Activated gamma-delta T cell treated with Interleukin-2 at 50 U/mL for 16 hours (primary cell): ENCODE results near the gene FRY.

Experiments used
- DNase-seq: peaks from one replicate; pipeline ENCODE4 v3.0.0-alpha.2; 2020

Gene FRY

DNA sequence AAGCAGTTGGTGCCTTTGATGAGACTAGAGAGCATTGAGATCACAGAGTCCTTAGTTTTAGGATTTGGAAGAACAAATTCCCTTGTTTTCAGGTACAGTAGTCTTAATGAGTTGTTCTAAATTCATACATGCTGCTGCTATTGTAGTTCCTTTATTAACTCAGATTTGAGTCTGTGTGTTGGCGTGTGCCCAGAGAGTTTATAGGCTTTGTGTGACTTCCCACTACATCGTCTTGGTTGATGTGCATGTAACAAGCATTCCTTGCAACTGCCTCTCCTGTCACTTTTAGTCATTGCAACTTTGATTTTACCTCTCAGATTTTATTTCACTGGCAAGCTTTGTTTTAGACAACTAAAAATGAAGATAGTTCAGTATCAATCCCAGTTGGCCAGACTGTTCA lies 148.1 kb downstream of the FRY start:
- no peak for DNase-seq

DNA sequence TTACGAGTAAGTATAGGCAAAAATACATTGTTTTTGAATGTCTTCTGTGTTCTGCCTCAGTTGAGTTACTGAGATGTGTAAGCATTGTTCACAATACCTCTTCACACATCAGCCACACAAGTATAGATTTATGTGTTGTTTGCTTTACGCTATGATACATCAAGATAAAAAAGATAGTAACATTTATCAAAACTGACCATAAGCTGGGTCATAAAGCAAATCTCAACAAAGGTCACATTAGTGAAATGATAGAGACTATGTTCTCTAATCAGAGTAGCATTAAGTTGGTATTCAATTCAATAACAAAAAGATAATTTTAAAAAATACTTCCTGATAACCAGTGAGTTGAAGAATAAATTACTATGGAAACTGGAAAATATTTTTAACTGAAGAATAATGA lies 156.1 kb downstream of the FRY start:
- DNase-seq, result no peak

DNA sequence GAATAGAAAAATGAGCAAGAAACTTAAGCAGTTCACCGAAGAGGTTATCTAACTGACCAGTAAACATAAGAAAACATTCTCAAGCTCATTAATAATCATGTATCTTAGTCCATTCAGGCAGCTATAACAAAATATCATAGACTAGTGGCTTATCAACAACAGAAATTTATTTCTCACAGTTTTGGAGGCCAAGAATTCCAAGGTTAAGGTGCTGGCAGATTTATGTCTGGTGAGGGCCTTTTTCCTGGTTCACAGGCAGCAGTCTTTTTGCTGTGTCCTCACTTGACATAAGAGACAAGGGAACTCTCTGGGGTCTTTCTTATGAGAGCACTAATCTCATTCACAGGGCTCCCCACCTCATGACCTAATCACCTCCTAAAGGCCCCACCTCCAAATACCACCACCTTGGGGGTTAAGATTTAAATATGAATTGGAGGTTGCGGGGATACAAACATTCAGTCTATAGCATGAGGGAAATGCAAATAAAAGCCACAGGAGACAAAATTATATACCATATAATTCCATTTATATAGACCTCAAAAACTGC lies 160.0 kb downstream of the FRY start:
- DNase-seq, result no peak

DNA sequence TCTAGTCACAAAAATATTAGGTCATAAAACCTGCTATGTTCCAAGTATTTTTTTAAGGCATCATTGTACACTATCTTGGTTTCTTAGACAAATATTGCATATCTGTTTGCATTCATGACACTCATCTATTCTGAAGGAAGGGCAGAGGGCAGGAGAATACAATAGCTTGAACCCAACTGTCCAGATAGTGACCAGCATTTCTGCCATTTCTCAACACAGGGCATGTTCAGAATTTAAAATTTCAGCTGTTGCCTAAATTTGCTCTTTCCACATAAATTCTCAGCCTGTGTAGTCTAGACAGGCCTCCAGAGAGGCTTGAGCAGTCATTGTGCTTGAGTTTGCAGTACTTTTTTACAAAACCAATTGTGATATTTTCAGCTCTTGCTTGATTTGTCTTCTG lies 164.1 kb downstream of the FRY start:
- DNase-seq, result no peak

DNA sequence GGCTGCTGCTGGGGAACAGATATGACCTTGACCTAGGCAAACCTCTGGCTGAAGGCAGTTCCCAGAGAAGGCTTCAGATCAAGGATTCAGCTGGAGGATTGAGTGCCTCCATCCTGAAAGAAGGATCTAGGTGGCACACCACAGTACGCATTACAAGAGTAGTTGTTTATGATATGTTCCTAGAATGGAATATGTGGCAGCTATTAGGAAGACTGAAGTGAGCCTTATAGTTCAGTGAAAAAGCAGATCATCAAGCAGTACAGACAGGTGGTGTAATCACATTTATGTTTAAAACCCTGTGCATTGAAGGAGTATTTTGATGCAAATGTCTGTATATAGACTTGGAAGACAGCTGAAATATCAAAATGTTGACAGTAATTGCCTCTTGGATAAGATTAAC lies 167.6 kb downstream of the FRY start:
- DNase-seq, result no peak

DNA sequence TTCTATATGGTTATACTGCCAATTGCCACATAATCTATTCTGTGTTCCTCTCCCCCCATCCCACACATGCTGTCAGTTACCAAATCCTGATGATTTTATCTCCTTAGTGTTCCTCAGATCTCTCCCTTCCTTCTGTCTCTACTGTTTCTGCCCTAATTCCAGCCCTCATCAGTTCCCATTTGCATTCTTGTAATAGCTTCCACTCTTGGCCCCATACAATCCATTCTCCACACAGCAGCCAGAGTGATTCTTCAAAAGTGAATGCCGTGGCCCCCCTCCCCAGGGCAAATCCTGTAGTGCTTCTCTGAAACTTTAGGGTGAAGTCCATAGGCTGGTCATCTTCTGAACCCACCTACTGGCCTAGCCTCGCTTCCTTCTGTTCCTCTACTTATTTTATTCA lies 169.2 kb downstream of the FRY start:
- no peak for DNase-seq

DNA sequence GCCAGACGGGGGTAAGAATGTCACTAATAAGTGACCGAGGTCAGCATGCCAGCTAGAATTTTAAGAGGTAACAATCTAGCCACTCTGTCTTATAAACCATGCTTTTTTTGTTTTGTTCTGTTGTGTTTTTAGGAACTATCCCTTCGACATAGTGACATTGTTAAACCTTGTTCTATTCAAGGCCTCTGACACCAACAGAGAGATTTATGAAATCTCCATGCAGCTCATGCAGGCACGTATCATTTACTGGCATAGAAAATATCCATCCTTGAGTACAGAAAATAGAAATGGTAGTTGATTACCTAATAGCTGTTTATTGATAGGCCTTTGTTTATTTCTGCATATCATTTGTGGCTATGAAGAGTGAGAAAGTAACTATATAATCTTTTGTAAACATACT lies 170.2 kb downstream of the FRY start:
- DNase-seq, result no peak

DNA sequence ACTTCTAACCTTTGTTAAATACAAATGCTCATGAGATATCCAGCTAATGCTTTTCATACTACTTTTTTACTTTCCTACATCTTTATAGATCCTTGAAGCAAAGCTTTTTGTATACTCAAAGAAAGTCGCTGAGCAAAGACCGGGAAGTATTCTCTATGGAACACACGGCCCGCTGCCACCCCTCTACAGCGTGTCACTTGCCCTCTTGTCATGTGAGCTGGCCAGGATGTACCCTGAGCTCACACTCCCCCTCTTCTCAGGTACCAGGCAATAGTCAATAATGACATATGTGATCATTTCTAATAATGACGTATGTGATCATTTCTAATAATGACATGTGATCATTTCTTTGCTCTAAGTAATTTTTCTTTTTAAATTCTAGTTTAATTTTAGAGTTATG lies 170.7 kb downstream of the FRY start:
- DNase-seq, result no peak

DNA sequence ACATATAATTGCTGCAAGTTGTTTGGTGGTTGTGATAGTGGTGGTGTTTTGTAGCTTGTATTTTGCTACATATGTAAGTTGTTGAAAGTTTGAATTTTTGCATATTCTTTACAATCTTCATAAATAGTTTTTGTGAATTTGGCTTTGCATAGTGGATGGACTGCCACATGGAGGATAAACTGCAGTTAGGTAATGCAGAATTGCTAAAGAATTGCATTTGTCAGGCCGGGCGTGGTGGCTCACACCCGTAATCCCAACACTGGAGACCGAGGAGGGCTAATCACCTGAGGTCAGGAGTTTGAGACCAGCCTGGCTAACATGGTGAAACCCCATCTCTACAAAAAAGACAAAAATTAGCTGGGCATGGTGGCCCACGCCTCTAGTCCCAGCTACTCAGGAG lies 171.6 kb downstream of the FRY start:
- DNase-seq, result no peak

DNA sequence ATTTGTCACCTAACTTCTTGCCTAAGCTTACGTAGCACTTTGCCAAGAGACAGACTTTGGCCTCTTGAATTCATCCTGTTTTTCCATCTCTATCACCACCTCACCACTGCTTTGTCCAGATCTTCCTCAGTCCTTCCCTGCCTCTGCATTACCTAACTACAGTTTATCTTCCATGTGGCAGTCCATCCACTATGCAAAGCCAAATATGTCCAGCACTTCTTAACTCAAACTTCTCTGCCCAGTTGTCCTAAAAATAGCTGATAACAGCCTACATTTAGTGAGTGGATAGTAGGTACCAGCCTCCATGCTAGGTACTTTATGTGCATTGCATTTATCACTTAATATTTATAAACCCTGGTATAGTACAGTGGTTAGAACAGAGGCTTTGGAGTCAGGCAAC lies 172.2 kb downstream of the FRY start:
- DNase-seq, result no peak

DNA sequence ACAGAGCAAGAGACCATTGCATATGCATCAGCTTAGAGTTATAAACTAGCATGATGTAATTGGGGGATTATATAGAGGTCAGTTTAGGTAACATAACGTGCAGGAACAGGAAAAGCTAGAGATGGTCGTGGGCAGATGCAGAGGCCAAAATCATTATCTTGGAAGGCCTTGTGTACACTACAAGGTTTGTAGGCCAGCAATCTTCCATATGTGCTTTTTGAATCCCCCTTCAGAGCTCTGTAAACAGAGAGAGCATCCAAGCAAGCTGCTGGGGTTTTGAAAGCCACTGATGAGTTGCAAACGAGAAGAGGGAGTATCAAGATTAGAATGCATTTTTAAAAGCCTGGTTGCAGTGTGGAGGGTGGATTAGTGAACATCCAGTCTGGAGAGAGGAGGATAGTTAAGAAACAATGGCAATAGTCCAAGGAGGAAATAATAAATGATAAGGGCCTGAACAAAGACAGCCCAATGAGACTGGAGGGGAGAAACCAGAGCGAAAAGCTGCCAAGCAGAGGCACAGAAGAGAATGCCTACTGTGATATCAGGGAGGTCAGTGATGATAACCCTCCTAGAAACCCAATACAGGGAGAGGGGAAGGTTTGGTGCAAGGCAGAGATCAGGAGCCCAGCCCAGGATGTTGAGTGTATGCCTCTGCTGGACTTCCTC lies 174.0 kb downstream of the FRY start:
- DNase-seq, result no peak

DNA sequence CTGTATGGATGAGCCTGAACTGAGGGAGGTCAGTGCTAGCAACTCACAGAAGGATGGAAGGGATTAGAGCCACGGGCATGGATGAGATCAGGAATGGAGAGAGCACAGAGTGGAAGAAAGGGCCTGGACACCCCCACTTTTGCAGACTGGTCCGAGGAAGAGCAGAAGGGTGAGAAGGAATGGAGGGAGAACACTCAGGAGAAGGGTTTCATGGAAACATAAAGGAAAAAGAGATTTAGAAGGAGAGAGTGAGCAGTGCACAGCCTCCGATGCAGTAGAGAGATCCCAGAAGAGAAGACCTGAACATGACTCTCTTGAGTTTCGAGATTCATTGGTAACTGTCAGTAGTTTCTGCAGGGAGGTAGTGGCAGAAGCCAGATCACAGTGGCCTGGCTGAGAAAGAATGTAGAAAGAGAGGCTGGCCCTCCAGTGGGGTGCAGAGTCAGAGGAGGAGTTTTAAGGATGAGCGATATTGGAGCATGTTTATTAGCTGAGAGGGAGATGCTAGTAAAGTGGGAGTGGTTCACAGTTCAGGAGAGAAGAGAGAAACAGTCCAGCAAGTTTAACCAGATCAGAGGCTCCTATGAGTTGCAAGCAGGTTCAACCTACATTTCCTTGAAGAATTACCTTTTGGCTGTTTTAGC lies 174.6 kb downstream of the FRY start:
- no peak for DNase-seq

DNA sequence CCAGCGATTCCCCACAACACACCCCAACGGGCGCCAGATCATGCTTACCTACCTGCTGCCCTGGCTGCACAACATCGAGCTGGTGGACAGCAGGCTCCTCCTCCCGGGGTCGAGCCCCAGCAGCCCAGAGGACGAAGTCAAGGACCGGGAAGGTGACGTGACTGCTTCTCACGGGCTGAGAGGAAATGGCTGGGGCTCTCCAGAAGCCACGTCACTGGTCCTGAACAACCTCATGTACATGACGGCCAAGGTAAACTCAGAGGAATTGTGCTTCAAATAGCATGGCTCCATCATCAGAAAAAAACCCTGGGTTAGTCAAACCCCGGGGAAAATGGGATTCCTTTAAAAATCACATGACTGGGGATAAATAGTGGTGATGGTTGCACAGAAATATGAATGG lies 177.3 kb downstream of the FRY start:
- DNase-seq, result no peak

DNA sequence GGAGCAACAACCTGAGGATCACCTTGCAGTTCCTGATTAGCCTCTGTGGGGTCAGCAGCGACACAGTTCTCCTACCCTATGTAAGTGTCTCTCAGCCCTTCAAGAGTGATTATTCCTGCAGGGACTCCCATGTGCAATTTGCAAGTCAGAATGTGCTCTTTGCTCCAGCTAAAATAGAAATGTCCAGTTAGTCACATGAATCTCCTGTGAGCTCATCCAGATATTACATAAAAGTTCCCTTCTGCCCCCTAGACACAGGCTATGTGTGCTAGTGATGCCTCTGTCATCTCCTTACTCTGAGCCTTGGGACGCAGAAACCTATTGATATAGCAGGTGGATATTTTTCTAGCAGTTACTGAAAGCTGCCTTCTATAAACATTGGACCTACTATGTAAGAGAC lies 178.1 kb downstream of the FRY start:
- DNase-seq, result no peak

DNA sequence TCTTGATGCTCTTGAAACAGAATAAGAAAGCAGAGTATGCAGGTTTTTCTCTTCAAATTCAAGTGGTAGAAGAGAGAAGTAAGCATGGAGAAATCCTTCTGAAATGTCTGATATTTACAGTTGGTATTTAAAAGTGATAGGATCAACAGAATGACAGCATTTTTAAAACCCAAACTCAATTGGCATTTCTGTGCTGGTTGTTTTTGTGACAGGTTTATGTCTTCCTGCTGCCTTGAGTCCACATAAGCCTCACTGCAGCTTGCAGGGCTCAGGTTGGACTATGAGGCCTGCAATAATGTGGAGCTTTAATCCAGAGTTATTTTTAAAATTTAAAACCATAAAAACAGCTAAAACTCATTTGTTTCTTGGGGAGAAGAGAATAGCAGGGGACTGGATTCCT lies 178.5 kb downstream of the FRY start:
- DNase-seq, result no peak

DNA sequence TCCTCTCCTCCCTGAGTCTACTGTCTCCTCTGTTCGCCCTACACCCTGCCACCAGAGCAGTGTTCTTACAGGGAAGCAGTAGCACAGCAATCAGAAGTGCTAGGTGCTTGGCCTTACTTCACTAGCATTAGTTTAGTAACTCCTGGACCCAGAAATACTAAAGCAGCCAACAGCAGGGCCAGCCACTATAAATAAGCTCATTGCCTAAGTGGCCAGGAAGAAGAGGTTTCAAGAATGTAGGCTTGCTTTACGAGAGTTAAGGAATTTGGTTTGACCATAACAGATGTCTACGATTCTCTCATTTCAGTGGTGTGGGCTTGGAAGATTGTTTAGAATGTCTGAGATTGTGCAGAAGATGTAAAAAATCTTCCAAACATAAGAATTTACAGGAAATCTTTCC lies 180.2 kb downstream of the FRY start:
- no peak for DNase-seq

DNA sequence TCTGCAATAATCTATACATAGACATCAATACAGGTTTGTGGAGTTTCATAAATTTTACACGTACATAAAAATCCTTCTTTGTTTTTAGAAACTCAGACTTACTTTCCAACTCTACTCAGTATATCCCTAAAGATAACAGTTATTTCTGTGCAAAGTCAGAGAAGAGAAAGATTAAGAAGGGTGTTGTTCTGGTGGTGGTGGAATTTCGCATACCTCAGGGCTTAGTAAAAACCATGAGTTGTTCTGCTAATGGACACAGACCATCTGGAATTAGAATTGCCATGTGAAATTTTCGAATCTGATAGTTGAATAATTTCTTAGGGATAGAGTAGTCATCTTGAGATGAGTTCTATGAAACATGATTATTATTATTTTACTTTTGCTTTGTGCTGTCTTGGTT lies 180.8 kb downstream of the FRY start:
- no peak for DNase-seq

DNA sequence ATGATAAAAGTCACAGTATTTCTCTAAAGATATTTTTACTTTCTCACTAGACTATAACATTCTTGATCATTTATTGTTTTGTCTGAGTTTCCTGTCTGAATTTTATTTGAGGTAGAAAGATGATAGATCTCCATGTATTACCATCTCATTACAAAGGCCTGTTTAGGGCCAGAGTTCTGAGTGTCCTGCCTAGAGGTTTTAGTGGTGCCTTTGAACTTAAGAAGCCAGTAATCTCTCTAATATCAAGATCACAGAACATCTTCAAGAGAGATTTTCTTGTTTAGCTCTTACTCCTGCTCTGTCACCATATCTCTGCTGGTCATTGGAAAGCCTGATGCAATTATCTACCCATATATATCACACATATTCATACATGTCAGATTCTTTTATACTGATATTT lies 182.1 kb downstream of the FRY start:
- no peak for DNase-seq

DNA sequence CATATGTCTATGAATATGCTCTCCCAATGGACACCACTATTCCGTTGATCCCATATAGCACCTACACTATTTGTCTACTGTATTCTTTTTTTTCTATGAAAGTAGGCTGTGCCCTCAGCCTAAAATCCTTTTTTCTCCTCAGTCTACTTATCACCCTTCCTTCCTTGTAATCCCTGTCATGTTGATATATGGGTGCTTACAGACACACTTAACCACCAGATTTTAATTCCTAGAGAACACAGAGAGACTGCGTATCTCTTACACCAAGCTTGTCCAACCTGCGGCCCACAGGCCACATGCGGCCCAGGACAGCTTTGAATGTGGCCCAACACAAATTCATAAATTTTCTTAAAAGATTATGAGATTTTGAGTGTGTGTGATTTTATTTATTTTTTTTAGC lies 182.5 kb downstream of the FRY start:
- DNase-seq, result no peak

DNA sequence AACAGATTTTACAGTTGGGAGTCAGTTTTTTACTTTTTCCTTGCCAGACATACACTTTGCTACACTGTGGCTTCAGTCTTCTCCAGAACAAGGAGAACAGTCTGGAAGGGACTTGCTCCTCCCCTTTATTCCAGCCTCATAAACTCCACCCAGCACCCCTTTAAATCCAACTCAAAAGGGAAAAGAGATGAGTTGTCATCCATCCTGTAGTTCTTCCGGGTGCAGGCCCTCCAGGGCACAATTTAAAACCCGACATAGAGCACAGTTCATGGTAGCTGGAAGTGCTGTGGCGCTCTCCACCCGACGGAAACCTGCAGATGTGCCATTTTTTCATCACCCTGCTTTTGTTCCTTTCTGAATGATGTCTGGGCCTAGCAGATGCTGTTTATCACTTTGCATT lies 184.7 kb downstream of the FRY start:
- DNase-seq, result no peak

DNA sequence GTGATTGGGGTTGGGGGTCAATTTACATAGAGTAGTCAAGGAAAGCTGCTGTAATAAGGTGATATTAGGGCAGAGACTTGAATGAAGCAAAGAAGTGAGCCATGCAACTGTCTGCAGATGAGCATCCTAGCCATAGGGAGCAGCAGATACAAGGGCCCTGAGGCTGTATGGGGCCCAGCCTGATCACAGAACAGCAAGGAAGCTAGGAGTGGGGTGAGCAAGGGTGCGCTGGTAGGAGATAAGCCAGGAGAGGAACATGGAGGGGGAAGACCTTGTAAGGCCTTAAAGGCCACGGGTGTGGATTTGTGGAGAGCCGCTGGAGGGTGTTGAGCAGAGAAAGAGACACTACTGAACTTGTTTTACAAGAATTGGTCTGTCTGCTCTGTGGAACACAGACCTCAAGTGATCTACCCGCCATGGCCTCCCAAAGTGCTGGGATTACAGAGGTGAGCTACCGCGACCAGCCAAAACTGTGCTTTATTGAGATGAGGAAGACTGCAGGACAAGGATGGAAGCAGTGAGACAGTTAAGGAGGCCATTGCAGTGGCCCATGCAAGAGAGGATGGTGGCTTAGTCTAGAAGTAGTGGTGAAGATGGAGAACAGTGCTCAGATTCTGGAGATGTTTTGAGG lies 190.6 kb downstream of the FRY start:
- DNase-seq, result no peak

DNA sequence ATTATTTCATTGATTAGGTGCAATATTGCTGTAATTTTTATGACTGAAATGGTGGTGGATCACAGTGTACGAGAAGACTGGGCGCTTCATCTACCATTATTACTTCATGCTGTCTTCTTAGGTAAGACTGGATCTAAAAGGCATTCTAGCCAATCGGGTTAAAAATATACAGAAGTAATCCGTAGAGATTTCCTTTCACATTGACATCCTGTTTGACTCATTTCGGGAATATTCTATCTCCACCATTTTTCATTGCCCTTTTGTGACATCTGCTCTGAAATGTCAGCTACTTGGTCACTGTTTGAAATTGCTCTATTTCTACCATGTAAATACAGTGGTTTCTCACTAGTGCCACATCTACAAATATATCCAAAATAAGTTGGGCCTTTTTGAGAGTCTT lies 193.3 kb downstream of the FRY start:
- DNase-seq, result no peak

DNA sequence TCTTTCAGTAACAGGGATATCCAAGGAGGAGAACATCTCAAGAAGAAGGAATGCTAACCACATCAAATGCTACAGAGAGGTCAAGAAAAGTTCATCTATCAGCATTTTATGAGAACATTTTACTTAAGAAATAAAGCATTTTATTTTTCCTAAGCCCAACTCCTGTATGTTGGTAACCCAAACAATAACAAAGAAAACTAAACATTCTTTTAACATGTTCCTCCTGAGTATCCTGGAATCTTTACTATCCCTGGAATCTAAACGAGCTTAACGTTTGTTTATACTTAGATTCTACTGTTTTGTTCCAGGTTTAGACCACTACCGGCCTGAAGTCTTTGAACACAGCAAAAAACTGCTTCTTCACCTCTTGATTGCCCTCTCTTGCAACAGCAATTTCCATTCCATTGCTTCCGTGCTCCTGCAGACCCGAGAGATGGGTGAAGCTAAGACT lies 193.9 kb downstream of the FRY start:
- DNase-seq, result no peak

DNA sequence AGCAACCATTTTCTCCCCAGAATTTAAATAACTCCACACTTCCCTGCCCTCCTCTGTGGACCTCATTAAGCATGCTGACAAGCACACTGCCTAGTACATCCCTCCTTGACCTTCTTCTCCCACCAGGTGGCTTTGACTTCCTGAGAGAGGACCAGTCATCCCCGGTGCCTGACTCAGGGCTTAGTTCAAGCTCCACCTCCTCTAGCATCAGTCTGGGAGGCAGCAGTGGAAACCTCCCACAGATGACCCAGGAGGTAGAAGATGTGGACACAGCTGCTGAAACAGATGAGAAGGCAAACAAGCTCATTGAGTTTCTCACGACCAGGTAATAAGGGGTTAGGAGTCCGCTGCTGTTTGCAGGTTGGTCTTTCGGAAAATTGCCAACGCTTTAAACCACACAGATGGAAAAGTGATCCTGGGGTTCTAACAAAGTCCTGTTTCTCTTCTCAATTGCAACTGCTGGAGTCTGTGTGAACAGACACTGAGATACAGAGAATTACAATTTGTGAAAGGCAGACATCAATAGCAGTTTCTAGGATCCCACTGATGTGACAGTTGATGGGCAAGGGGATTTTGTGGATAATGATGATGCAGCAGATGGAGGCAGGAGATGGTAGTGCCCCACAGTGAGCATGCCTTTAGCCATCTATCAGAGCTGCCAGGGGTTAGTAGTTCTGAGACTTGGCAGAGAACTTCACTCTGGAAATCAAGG lies 196.9 kb downstream of the FRY start:
- DNase-seq, result no peak
